GM18508 (cell line): ENCODE results near the gene FOCAD.

Experiments
- ATAC-seq: cut with Tn5 transposase; IDR thresholded peaks from one replicate; pipeline ENCODE4 v1.9.1; 2021; ENCODE audit warnings: moderate number of reproducible peaks; ENCODE audit not compliant: insufficient read depth, unreplicated experiment

Gene FOCAD

DNA sequence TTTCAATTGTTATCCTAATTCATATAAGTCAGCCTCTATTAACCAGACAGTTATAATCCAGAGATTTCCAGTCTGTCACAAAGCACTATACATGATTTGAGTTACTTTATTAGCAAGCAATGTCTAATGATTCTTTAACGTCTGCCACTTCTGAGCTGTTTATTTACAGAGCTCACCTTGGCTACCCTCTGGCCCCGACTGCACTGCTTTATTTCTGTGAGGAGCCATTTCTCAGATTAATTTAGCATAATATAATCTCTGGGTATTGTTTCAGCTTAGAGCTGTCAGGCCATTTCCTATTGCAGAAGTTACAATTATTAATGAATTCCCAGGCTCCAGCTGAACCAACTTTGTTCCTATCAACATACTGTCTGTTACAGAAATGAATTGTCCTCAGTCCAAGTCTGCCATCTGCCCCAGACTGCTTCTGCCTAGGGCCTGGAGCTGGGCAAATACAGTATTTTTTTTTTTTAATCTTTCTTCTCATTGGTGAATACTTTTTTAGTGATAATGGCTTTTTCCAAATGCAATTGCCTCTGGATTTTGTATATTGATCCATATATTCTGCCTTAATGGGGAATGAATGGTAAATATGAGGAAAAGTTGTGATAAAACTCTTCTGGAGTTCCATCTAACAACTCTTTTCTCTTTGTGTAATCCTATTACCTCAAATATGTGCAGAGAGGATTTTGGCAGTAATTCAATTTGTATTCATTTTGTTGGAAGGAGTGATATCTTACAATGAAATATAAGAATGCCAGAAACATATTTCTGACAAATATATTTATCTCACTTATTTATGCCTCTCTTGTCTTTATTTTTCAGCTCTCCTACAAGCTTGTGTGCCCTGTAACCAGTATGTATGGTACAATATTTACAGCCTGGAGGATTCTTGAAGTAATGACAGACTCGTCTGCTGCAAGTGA, 104.7 kb downstream of the FOCAD start:
- no peak for ATAC-seq

DNA sequence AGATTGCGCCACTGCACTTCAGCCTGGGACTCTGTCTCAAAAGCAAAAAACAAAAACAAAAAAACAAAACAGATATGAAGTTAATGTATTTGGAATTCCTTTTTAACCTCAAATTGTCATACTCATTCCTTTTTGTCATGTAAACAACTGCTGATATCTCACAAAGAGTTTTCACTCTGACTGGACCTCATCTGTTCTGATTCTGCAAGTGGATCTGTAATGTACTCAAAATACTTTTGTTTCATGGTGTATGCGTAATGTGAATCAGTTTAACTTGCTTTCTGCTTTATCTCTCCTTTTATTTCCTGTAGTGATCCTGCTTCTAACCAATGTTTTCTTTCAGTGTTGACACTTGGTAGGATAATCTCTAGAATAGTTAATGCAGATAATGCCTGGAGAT, 106.7 kb downstream of the FOCAD start:
- ATAC-seq = no peak

DNA sequence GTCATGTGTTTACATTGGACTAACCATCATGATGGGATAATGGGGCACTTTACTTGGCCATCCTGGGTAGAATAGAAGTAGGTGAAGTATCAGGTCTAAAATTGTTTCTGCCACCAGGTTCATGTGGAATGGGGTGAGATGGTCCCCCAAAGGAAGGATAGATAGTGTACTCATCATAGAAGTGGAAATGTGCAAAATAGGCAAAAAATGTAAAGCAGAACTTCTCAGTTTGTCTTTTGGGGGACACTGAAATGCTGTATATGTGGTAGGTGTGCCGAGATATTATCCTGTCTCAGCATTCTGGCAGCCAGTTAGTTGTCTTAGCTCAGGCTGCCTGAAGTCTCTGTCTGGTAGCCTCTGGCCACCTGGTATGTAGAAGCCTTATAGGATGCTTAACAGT, 107.6 kb downstream of the FOCAD start:
- no peak for ATAC-seq

DNA sequence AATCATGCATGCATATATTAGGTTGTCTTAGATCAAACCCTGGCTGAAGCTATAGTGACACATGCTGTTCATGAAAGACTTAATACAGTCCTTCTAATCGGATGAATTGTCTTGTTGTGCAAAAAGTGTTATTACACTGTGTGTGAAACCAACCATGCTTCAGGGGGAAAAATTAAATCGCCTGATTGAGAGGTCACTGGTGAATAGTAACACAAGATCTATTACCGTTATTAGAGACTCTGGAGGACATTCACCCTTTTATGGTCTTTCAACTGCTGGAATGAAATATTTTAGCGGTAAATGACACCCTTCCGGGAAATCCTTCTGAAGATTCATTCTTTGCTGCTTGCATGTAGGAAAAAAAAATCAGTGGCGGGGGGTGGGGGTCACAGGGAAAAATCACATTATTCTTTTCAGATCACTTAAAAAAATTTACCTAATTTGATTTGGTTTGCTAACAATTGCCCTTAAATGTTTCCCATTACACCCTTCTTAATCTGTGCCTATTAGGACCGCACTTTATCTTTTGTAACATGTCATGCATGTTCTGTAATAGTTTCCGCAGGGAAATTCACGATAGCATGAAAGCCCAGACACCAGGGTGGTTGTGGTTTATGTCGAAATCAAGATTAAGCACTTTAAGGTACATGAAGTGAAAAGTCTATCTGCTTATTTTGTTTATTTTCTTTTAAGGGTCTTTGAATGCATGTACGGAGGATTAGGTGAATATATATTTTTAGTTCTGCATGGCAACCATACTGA, 120.6 kb downstream of the FOCAD start:
- no peak for ATAC-seq

DNA sequence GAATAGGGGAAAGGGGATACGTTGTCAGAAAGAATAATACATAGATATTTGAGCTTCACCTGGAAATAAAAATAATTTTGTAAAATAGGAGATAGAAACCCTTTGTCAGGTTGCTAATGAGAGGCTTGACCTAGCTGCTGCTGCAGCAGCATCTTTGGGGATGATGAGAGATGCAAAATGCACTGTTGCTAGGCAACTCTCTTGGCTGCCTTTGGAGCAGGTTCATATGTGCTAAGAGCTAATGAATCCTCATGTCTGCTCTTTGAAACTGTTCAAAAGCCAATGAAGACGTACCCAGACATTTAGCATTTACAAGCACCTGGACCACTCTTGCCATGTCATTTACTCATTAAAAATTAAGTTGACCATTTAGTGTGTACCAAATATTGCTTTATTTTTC, 121.7 kb downstream of the FOCAD start:
- no peak for ATAC-seq

DNA sequence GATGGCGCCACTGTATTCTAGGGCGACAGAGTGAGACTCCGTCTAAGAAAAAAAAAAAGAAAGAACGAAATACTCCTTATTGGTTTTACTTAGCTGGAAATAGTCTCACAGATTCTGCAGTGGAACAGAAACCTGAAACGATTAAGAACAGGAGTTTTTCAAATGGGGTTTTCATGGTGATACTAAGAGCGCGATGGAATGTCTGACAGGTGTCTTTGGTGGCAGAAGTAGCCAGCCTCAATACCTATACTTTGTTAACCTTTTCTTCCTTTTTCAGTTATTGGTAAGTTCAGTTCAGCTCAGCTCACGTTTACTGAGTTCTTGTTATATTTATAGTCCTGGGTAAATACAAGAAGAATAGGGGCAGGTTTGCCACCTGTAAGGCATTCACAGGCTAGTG, 123.9 kb downstream of the FOCAD start:
- ATAC-seq = no peak

DNA sequence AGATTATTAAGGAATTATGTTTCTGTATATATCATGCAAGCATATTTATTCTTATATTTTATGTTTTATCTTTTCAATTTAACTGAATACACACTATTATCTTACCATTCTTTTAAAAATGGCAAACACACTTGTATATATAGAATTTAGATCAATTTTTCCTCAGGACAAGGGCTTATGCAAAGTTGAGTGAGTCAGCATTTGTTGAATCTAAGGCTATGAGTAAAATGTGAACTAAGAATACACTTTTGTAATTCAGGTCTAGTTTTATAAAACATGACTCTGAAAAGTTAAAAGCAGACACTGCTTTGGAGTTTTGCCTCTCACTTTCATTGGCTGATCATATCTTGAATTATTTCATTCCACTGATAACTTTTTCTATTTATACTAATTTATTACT, 127.8 kb downstream of the FOCAD start:
- ATAC-seq = no peak

DNA sequence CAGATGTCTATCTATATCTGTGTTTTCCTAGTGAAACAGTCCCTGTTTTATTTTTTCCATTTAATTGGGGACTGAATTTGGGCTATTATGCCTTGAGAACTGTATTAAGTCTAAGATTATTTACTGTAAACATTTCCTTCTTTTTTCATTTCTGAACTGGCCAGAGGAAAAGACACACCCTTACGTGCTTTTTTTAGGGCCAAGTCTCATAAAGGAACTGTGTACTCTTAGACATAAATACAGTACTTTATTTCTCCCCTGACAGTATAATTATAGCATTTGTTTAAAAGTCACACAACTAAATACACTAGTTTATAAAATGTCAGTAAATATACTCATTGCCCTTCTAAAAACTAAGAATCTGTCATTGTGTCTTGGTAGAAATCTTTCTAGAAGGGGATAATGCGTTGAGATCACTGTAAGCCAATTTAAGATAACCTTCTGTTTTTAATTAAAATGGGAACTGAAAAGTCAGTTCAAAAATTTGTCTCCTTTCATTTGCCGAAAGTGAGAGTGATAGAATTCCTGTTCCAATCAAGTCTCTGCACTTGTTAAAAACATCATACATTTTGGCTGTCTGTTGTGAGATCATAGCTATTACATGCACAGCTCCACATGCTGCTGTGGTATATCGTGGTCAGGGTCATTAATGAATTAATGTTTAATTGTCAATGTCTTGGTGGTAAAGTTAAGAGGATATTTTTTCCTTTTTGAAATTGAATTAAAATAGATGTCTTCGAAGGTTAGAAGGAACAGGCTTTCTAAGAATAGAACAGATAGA, 132.1 kb downstream of the FOCAD start:
- no peak for ATAC-seq

DNA sequence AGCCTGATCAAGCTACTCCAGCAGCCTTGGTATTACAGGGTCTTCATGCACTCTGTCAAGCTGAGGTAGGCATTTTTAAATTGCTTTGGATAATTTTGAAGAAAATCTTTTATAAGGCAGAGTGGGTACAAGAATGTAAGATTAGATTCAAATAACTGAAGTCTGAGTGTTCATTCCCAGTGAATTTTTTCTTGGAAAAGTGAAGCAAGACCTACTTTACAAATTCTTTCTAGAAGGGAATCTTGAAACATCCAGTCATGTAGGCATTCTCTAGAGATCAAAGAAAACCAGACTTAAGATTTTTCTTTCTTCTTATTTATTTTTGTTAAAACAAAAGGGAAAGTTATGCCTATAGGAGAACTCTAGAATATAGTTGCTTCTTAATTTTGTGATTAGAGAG, 139.0 kb downstream of the FOCAD start:
- no peak for ATAC-seq

DNA sequence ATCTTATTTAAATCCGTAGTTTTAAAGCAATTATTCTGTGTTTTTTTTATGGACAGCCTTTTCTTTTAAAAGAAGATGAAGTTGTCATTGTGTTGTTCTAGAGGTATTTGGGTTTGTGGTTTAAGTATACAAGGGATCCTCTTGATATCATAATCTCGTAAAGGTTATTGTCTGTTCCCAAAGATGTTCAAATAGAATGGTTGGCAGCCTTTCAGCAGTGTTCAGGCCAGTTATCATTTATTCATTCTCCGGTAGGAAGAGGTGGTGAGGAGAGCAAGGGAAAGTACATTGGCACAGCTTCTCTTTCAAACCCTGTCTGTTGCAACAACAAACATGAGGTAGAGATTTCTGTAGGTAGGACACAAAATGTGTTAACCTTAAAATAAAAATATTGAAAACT, 147.0 kb downstream of the FOCAD start:
- ATAC-seq = no peak

DNA sequence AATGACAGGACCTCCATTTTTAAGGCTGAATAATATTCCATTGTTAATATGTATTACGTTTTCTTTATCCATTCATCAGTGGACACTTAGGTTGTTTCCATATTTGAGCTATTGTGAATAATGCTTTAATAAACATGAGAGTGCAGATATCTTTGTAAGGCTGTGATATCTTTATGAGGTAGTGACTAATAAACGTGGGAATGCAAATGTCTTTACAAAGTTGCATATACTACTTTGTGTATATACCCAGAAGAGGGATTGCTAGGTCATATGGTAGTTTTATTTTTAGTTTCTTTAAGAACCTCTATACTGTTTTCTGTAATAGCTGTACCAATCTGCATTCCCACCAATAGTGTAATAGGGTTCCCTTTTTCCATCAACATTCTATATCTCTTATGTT, 148.7 kb downstream of the FOCAD start:
- no peak for ATAC-seq

DNA sequence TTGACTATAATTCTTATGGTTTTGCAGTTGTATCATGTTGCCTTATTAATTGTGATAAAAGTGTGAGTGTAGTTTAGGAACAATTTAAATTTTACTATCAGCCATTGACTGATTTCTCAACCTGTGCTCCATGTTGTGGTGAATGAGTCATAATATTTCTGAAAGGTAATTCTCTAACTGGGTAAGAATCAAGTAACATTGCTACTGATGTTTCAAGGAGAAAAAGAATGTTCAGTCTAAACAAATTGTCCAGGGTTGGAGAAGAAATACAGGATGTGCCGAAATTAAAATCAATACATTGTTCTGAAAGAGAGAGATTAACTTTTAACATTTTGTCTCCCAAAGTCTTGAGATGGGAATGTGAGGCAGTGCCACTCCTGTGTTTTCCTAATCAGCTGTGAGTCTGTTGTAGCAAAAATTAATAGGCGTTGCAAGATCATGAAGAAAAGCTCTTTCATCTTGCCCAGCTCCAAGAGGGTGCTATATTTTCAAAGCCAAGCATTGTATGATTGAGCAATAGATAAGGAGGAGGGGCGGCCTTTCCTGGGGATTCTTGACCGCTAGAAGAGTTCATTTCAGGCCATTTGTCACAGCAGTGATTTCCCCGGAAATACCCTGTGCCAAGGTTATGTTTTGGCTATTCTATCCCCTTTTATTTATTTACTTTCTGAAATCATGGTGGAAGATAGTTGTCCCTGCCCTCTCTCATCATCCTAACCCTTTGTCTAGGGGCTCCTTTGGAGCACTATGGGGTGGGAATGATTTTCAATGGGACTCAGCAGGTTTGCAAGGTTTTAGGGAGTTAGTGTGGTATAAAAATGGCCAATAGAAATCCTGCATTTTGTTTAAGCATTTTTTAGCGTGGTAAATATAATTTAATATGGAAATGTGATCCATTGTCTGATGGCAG, 151.6 kb downstream of the FOCAD start:
- ATAC-seq = no peak

DNA sequence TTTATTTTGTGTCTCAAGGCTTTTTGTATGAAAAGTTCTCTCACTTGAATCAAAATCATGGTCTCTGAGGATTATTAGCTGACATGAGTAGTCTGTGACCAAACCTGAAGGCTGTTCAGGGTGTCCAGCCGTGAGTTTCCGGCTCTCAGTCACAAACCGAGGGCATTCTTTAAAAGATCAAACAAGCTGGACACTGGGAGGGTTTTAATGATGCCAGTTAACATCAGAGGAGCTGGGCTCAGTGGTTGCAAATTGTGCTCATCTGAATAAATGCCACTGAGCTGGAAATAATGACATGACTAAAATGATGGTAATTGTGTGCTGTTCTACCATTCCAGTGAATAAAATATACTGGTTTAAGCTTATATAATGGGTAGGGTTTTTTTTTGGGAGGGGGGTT, 153.1 kb downstream of the FOCAD start:
- no peak for ATAC-seq

DNA sequence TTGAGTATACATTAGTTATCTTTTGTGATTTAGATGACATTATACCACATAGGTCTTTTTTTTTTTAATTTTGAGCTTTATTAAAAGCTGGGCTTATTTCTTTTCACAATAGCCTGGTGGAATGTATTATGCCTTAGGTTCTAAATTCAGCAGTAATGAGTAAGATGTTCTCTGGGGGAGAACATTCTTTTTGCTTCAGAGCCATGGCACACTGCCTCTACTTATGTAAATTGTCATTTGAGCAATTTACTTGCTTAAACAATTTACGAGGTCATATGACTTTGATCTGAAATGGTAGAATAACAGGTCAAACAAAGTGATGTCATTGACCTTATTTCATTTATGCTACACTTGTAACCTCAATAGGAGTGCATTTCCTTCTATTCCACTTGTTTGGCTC, 154.2 kb downstream of the FOCAD start:
- ATAC-seq = no peak

DNA sequence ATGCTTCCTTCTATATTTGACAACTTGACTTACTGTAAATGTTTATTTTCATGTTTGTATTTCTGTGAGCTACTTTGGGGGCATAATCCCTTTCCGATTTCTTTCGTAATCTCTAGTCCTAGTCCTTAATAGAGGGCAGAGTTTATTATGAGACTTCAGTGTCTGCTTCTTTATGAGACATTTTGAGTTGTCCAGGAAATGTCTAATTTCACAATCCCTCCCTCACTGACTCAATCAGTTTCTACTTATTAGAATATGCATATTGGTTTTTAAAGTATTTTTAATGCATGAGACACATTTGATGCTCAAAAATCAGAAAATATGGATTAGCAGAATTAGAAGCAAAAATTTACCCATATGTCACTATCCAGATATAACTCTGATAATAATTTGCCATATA, 160.9 kb downstream of the FOCAD start:
- ATAC-seq = no peak

DNA sequence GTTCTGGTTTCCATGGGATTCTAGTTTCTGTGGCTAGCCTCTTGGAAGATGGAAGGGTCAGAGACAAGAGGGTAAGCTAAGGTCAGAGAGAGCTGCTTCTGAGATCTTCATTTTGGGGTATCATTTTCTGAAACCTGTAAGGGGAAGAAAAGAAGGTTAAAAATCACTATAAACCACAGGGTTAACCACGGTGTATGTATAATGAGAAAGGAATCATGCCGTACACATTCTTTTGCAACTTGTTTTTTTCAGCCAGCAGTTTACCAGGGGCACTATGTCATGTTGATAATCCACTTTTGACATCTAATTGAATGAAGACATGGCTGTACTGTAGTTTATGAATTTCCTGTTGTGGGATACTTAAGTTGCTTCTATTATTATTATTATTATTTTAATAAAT, 164.4 kb downstream of the FOCAD start:
- no peak for ATAC-seq

DNA sequence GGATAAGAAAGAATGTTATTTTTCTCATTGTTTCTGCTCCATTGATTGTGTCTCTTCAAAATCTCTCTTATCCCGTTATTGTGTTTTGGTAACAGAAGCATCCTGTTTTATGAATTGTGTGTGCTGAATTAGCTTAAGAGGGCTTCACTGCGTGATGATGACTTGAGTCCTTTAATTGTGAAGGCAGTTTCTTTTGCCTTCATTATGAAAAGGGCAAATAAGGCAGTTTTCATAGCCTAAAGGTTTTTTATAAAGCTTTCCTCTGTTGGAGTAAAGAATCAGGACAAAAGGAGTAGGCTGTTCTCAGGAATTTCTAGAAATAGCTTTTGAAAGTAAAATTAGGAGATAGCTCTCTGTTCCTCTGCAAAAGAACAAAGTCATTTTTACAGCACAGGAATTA, 169.8 kb downstream of the FOCAD start:
- no peak for ATAC-seq

DNA sequence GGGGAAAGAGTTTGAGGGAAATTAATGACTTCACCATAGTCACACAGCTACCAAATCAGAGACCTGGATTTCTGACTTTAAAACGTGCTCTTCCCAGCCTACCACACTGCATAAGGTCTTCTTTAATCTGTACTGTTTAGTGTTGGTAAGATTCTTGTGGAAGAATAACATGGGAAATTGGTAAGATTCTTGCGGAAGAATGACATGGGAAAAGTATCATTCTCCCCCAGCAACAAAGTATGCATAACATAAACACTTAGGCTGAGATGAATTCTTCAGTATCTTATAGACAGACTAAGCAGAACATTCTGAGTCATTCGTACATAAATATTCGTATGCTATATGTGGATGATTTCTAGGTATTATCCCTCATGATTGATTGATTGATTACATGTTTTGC, 170.4 kb downstream of the FOCAD start:
- ATAC-seq = no peak

DNA sequence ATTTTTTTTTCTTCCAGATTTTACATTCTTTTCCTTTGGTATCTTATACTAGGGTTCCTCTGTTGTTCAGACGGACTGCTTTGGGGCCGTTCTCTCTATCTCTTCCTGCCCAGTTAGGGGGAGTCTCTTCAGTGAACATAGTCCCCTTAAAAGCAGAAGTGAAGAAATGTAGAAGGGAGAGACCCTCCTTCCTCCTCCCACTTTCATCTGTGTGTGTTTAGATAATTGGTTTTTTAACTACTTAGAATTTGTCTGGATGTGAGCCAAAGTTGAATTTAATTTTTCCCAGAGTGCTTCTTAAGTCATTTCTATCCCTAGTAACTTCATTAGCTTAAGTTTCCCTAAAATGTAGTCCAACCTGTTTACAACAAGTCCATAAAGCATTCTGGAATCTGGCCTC, 179.9 kb downstream of the FOCAD start:
- no peak for ATAC-seq

DNA sequence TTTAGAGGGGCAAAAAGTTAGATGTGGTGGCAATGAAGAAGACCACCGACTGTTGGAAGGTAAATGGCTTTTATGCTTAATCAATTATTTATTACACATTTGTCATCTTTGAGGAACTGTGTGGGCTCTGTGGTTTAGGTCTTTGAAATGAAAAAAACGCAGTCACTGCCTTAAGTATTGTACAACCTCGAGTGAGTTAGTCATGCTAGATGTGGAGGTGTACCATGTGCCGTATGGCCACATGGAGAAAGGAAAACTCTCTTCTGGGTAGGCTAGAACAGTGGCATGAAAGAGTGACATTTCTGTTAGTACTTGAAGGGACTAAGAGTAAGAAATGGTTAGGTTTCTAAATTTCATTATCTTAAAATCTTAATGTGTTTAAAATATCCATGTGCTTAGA, 181.3 kb downstream of the FOCAD start:
- ATAC-seq = no peak
